GM12878 (cell line): ENCODE data around the gene CD58. TPM values are rescaled to one million over a fixed set of nuclear protein-coding genes. Genes with fewer than 3 reads are reported as not detected.

ENCODE experiments used
- ATAC-seq: fragments of 200-7000 bp; cut with Tn5 transposase; 3 replicates; pipeline ENCODE4 v1.9.1; 2020; ENCODE audit warnings: mild to moderate bottlenecking, moderate library complexity
- BruUV-seq: library from RNA; stranded (reverse); fragments of 400-500 nt; replicated peaks from 2 replicates; lab custom pipeline; 2021; lab: Mats Ljungman, UMichigan
- CTCF ChIA-PET: fragments of 300-600 bp; sonication (Branson Sonifier 250); formaldehyde crosslinking; extraction: SDS; loops from one replicate; lab custom pipeline; 2021; ENCODE audit warnings: inconsistent platforms; lab: Yijun Ruan, JAX
- POLR2A ChIA-PET: fragments of 350-600 bp; formaldehyde crosslinking; extraction: SDS; loops from one replicate; lab custom pipeline; 2021; ENCODE audit warnings: inconsistent platforms; lab: Charles Lee
- RAD21 ChIA-PET: fragments of 300-600 bp; sonication (Branson Sonifier 250); formaldehyde crosslinking; loops from one replicate; lab custom pipeline; 2023; ENCODE audit warnings: antibody characterized with exemption; ENCODE audit not compliant: unreplicated experiment; lab: Charles Lee
- SMC1A ChIA-PET: fragments of 300-600 bp; sonication (Branson Sonifier 250); formaldehyde crosslinking; loops from one replicate; lab custom pipeline; 2023; ENCODE audit not compliant: unreplicated experiment, uncharacterized antibody; lab: Charles Lee
- DNase-seq: peaks from one replicate; pipeline ENCODE4 v3.0.0-alpha.2; 2011; ENCODE audit warnings: low read depth, low spot score
- FAIRE-seq: peaks from 3 replicates; lab custom pipeline; 2011; peaks lifted over from hg19 to GRCh38; lab: Jason Lieb, UNC
- H2AFZ ChIP-seq: 2 replicates; pipeline ENCODE4 v1.6.0; 2011; ENCODE audit warnings: low read depth, low read length, control low read depth; ENCODE audit not compliant: control insufficient read depth
- H3K27ac ChIP-seq: 2 replicates; pipeline ENCODE4 v1.5.1; 2011; ENCODE audit warnings: control low read depth; ENCODE audit not compliant: control insufficient read depth, insufficient read depth
- H3K27me3 ChIP-seq, 2 experiments: replicated peaks in 1 of 2; 2 replicates each; pipeline versions ENCODE4 v1.6.0 to v1.6.1; 2011; ENCODE audit warnings: low read length in 1 of 2; ENCODE audit not compliant: control insufficient read depth in 2 of 2, insufficient read depth in 2 of 2
- H3K36me3 ChIP-seq, 2 experiments: 2 replicates each; pipeline ENCODE4 v1.5.1; 2011; ENCODE audit warnings: low read length in 1 of 2; ENCODE audit not compliant: control insufficient read depth in 2 of 2, insufficient read depth in 2 of 2
- H3K4me1 ChIP-seq: 2 replicates; pipeline ENCODE4 v1.6.1; 2011; ENCODE audit warnings: mild to moderate bottlenecking, low read length, moderate library complexity, mixed read lengths; ENCODE audit not compliant: control insufficient read depth, insufficient read depth
- H3K4me2 ChIP-seq: 2 replicates; pipeline ENCODE4 v1.6.0; 2011; ENCODE audit warnings: control low read depth; ENCODE audit not compliant: control insufficient read depth, insufficient read depth
- H3K4me3 ChIP-seq: fragments of 200-600 bp; sonication (generic); 2 replicates; pipeline ENCODE4 v1.5.1; 2016
- H3K79me2 ChIP-seq: 2 replicates; pipeline ENCODE4 v1.6.0; 2011; ENCODE audit warnings: low read length; ENCODE audit not compliant: control insufficient read depth, insufficient read depth
- H3K9ac ChIP-seq: 2 replicates; pipeline ENCODE4 v1.8.0; 2011; ENCODE audit warnings: low read length, control low read depth, mixed read lengths; ENCODE audit not compliant: control insufficient read depth, insufficient read depth
- H3K9me3 ChIP-seq: replicated peaks from 3 replicates; pipeline ENCODE4 v1.5.1; 2011; ENCODE audit warnings: mild to moderate bottlenecking, low read length; ENCODE audit not compliant: control insufficient read depth, insufficient read depth
- H4K20me1 ChIP-seq: 2 replicates; pipeline ENCODE4 v1.6.0; 2011; ENCODE audit not compliant: control insufficient read depth, insufficient read depth
- BMI1 ChIP-seq: fragments of 450-650 bp; IDR thresholded peaks from 2 replicates; pipeline ENCODE4 v1.6.1; 2016; ENCODE audit warnings: mild to moderate bottlenecking, moderate library complexity, borderline replicate concordance
- MEF2B ChIP-seq: fragments of 450-650 bp; IDR thresholded peaks from 2 replicates; pipeline ENCODE4 v1.6.1; 2018; ENCODE audit warnings: mild to moderate bottlenecking, moderate library complexity; ENCODE audit not compliant: partially characterized antibody, poor library complexity, severe bottlenecking
- RUNX3 ChIP-seq: IDR thresholded peaks from 2 replicates; pipeline ENCODE4 v1.6.1; 2012; ENCODE audit warnings: low read length, inconsistent platforms
- TCF12 ChIP-seq: IDR thresholded peaks from 2 replicates; pipeline ENCODE4 v1.6.1; 2011; ENCODE audit warnings: low read depth, mild to moderate bottlenecking, low read length
- TCF7 ChIP-seq: IDR thresholded peaks from 2 replicates; pipeline ENCODE4 v1.6.1; 2014; ENCODE audit warnings: antibody characterized with exemption, borderline replicate concordance
- WGBS: methylation state at CpG from one replicate; pipeline ENCODE4 v1.1.6; 2016; ENCODE audit warnings: low lambda C conversion rate; ENCODE audit not compliant: insufficient replicate concordance, insufficient coverage; ENCODE audit errors: missing lambda C conversion rate; 5-methylcytosine and 5-hydroxymethylcytosine counted together
- in situ Hi-C: fragments of 300-500 bp; cut with MboI; formaldehyde crosslinking; loops from 9 replicates; pipeline ENCODE4 v1.14.3; 2018; ENCODE audit warnings: mixed read lengths
- intact Hi-C: fragments of 100-400 bp; cut with micrococcal nuclease; formaldehyde crosslinking; loops from one replicate; pipeline ENCODE4 v1.14.2; 2022; ENCODE audit not compliant: unreplicated experiment
- polyA plus RNA-seq, 11 experiments: library from polyadenylated mRNA; depleted of rRNA in 4 of 11; unstranded in 6 of 11; stranded (reverse) in 5 of 11; fragments of >200 nt; fragmentation: Nextera tagmentation in 4 of 11; fragmentation: Illumina TruSeq in 1 of 11; extraction: Ambion mirVana in 4 of 11; extraction: Trizol in 1 of 11; gene quantifications; 1 replicate in 1 of 11; 2 replicates in 10 of 11; pipeline versions ENCODE4 v1.2.1 to v1.2.3, GENCODE V29; 2011 to 2016; ENCODE audit warnings: inconsistent platforms in 2 of 11, missing spikeins in 2 of 11, low read depth in 1 of 11
- total RNA-seq, 4 experiments: library from RNA; depleted of rRNA in 3 of 4; stranded (reverse); fragments of >200 nt in 3 of 4; fragmentation: Illumina TruSeq in 1 of 4; extraction: Trizol in 1 of 4; gene quantifications; 2 replicates each; pipeline versions ENCODE4 v1.2.1 to v1.2.3, GENCODE V29; 2013 to 2021

Gene CD58
- total and polyA plus RNA-seq, 10 of the 15 experiments (the other 5 are each of a cell fraction or from before 2014, with no cell fraction given) = 70.4 to 252 (median 129) TPM

DNA sequence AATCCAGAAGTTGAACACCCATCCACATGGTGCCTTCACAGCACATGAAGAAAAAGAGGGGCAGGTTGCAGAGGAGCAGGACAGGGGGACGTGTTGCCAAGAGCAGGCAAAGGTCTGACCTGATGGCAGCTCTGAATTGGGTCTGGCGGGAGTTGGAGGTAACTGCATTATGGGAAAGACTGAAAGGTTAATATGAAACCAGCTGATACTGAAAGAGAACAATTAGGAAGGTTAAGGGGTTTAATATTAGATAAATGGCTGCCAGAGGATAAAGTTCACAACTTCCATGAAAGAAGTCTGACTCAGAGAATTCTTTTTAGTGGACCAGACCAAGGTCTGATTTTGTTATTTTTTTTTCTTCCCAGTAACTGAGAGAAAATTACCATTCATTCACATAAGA lies 76.1 kb downstream of the CD58 start:
- ATAC-seq = no peak
- Histone ChIP-seq H3K79me2 (no peaks in the 10 kb centered on the region), H3K4me1 (0 out of 2 replicates have a peak, but pooled peaks cover under 1% of the 10 kb centered on the region), H2AFZ (no peak overlapping the region), H3K27me3 (no peaks in the 10 kb centered on the region), H3K9me3 (no peaks in the 10 kb centered on the region), H3K36me3 (no peaks in the 10 kb centered on the region; a peak in 3 of 4 replicates), H3K4me3 (no peak overlapping the region), H3K9ac (no peak overlapping the region), H4K20me1 (no peaks in the 10 kb centered on the region), H3K4me2 (no peak overlapping the region), H3K27ac (no peak overlapping the region)
- ChIA-PET SMC1A (interaction anchor here (2.0 kb wide), 1 partner anchor 9 kb away, joined by 6 read pairs; no protein-coding TSS in a partner anchor), POLR2A (interaction anchor here (0.6 to 1.5 kb wide), 3 partner anchors 11 to 503 kb away, joined by 3 to 5 read pairs (median 4); no protein-coding TSS in a partner anchor), RAD21 (interaction anchor here (3.4 kb wide), 1 partner anchor 10 kb away, joined by 14 read pairs; no protein-coding TSS in a partner anchor), CTCF (interaction anchor here (0.9 to 12.7 kb wide), 2 partner anchors 9 to 355 kb away, joined by 5 to 230 read pairs; no protein-coding TSS in a partner anchor)
- intact Hi-C loops (no loop called here), in situ Hi-C loops (no loop called here)
- no TSS peak for BruUV-seq
- FAIRE-seq = no peak
- no peak for DNase-seq
- 29% methylated on average over 2 of the region's 2 CpGs for WGBS
- TF ChIP-seq BMI1 (no peak), TCF7 (no peak), TCF12 (no peak)

DNA sequence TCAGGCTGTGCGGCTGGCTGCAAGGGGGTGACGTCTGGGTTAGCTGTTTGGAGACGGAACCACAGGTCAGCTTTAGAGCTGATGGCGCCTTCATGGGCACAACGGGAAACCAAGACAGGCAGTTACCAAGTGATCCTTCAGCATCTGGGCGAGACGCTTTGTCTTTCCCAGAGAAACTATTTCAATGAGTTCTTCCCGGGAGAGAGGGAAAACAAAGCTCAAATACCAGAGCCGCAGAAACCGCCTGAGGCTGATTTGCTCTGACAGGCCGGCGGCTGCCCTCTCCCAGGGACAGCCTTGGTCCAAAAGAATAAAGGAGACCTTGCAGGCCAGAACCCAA lies 76.5 kb downstream of the CD58 start:
- Histone ChIP-seq H3K36me3 (no peaks in the 10 kb centered on the region; a peak in 2 of 4 replicates), H3K4me2 (no peak overlapping the region), H3K4me3 (no peak overlapping the region), H3K27ac (no peak overlapping the region), H2AFZ (no peak overlapping the region), H3K9me3 (no peaks in the 10 kb centered on the region), H4K20me1 (no peaks in the 10 kb centered on the region), H3K4me1 (peaks cover 4% of the 10 kb centered on the region; the same call in 1 of the 2 replicates), H3K9ac (no peak overlapping the region), H3K79me2 (no peaks in the 10 kb centered on the region), H3K27me3 (no peaks in the 10 kb centered on the region)
- ChIA-PET RAD21 (interaction anchor here (3.4 kb wide), 1 partner anchor 9 kb away, joined by 14 read pairs; no protein-coding TSS in a partner anchor), SMC1A (interaction anchor here (0.8 to 2.0 kb wide), 3 partner anchors 9 to 356 kb away, joined by 3 to 6 read pairs (median 3); no protein-coding TSS in a partner anchor), POLR2A (interaction anchor here (0.6 to 1.5 kb wide), 3 partner anchors 10 to 503 kb away, joined by 3 to 5 read pairs (median 4); no protein-coding TSS in a partner anchor), CTCF (interaction anchor here (0.6 to 12.7 kb wide), 7 partner anchors 8 to 355 kb away, joined by 3 to 230 read pairs (median 4); no protein-coding TSS in a partner anchor)
- in situ Hi-C loops = no loop called here
- intact Hi-C loops = no loop called here
- FAIRE-seq = no peak
- no peak for ATAC-seq
- no TSS peak for BruUV-seq
- no peak for DNase-seq
- WGBS = 99% methylated on average over 12 of the region's 12 CpGs
- TF ChIP-seq MEF2B = no peak
- TF ChIP-seq RUNX3 = no peak
- TF ChIP-seq, all 136 proteins: peak for 0
